ENCODE measurements around the gene SLC25A48.

SLC25A48 gene, protein sequence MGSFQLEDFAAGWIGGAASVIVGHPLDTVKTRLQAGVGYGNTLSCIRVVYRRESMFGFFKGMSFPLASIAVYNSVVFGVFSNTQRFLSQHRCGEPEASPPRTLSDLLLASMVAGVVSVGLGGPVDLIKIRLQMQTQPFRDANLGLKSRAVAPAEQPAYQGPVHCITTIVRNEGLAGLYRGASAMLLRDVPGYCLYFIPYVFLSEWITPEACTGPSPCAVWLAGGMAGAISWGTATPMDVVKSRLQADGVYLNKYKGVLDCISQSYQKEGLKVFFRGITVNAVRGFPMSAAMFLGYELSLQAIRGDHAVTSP

DNA sequence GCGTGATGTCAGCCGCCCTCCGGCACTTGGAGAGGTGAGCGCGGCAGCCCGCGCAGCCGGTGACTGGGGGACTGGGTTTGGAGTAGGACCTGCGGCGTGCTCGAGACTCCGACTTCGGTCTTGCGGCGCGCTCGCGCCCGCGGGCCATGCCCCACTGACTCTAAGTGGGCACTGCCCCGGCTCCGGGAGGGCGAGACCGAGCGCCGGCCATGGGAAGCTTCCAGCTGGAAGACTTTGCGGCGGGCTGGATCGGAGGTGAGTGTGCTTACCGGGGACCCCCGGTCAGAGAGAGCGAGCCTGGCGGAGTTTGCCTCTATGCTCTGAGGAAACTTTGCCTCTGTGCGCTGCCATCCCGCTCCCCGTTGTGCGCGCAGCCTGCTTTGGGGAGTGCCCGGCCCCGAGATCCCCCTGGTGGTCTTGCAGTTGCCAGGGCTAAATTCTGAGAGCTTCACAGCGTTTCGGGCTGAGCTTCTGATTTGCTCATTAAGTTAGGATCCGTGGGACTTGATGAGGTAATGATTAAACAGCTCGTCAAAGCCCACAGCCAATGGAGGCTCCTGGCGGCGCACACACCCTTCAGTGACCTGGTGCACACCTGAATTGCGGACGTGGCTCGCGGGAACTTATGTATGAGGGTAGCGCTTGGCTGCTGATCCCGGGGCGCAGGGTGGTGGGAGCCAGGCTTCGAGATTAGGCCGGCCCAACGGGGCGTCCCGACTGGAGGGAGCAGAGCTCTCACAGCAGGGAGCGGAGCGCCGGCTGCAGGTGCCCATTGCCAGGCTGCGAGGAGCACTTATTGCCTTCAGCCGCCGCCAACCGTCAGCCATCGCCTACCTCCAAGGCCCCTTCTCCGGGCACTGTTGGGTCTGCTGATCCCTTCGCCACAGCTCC, at the start of gene SLC25A48:
Gene SLC25A48 (plus strand): TSS at position 25 of the 891 bp plus-strand sequence. CDS start 185 bp downstream, at position 210.
- DNase-seq (ENCODE audit: low read depth in 2 of 3, low spot score in 2 of 3) = no peak

DNA sequence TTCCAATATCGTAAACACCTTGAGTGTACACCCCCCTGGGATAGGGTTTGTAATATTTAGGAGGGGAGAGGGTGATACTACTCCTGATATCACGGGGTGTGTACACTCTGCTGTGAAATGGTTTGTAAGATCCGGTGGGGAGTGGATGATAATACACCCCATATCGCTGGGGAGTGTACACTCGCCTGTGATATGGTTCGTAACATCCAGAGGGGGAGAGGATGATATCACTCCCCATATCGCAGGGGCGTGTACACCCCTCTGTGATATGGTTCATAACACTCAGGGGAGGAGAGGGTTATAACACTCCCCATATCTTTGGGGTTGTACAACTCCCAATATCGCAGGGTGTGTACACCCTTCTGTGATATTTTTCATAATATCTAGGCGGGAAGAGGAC, 33.8 kb upstream of the SLC25A48 start:
- no peak for DNase-seq (ENCODE audit: low read depth in 2 of 3, low spot score in 2 of 3)

- no peak for DNase-seq (ENCODE audit: low read depth in 2 of 3, low spot score in 2 of 3)
Measured at GRCh38 chr5:135810188-135810943, 24.1 kb upstream of the SLC25A48 start.

DNA sequence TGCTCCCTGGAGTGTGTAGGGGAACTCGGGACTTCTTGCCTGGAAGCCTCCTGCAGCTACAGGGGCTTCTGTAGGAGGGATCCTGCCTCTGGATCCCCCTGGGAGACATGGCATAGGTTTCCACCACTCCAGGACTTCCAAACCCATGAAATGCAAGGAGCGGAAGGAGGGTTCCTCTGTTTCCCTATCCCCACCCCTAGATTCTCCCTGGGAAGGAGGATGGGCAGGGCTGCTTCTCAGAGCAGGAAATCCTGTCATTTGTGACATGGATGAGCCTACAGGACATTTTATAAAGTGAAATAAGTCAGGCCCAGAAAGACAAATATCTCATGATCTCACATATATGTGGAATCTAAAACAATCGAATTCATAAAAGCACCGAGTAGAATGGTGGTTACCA, 23.5 kb upstream of the SLC25A48 start:
- no peak for DNase-seq (ENCODE audit: low read depth in 2 of 3, low spot score in 2 of 3)

DNA sequence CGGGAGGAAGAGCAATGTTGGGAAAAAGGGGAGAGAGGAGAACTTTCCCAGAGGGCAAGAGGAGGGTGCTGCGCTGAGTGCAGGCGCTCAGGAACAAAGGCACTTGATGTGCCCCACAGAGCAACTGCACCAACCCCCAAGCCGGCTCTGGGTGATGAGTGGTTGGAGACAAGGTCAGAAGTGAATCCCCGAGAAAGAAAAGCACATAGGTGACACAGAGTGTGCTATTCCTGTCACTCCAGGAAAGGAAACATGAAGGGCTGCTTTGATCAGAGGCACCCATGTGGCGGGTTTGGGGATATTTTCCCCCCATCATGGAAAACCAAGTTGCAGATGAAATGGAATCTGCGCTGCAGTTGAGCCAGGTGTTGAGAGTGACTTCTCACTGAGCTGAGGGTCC, 20.7 kb upstream of the SLC25A48 start:
- DNase-seq (ENCODE audit: low read depth in 2 of 3, low spot score in 2 of 3) = no peak

DNA sequence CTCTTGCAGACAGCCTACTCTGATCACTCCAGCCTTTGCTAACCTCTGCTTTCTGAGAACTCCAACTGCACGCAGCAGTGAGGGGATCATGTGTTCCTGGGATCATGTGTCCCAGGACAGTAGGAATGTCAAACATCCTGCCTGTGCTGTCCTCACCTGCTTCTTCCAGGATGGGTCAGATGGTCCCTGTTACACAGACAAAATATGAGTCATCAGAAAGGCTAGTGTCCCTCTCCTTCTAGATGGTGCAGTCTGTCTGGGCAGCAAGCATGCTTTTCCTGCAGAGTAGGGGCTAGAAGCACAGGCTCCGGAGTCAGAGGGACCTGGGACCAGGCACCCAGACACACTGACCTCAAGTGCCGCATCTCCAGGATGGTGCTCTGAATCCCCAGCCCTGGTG, 20.1 kb upstream of the SLC25A48 start:
- DNase-seq (ENCODE audit: low read depth in 2 of 3, low spot score in 2 of 3) = no peak

GRCh38 chr5:135814812-135815211, 19.7 kb upstream of the SLC25A48 start:
- DNase-seq (ENCODE audit: low read depth in 2 of 3, low spot score in 2 of 3) = no peak

DNA sequence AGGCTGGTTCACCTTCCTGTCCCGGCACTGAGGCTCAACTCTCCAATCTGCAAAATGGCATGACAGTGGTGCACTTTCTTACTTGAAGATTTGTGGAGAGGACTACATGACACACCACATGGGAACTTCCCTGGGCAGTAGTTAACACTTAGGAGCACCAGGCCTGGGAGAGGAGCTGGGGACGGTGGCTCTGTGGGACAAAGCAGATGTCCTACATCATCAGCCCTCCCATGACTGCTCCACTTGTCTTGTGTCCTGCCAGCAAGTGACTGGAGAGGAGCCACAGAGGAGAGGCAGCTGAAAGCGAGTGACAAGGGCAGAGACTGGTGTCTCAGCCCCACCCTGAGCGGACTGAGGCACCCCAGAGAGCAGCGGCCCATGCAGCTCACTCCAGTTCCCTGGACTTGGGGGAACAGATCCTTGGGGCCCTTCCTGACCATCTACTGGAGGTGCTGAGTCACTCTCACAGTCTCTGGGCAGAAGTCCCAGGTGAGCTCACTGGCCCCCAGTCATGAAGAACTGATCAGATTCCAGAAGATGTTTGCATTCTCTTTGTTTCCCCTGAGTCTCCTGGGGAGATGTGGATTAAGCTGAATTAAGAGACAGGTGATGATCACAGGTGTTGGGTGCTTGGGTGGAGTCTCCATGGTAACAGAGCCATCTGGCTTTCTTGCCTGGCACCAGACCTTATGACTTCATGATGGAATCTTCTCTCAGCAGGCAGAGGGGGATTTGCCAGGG, 13.2 kb upstream of the SLC25A48 start:
- DNase-seq (ENCODE audit: low read depth in 2 of 3, low spot score in 2 of 3) = no peak

DNA sequence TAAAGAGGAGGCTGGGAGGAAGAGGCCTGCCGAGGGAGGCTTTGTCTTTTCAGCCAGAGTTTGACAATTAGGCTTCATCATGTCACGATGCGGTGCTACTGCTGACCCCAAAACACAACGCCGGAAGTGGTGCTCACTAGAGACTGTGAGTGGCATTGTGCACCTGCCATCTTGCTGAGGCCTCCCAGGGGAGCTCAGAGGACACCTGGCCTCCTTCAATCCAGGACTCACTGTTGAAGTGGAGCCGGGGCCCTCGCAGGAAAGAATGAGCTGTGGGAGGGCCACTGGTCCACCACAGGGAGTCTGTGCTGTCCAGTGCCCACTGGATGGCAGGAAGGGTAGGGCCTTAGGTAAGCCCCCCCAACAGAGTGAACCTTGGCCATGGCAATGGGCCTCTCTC, 12.7 kb upstream of the SLC25A48 start:
- no peak for DNase-seq (ENCODE audit: low read depth in 2 of 3, low spot score in 2 of 3)

- no peak for DNase-seq (ENCODE audit: low read depth in 2 of 3, low spot score in 2 of 3)
Measured at GRCh38 chr5:135822286-135822685, 12.2 kb upstream of the SLC25A48 start.

DNA sequence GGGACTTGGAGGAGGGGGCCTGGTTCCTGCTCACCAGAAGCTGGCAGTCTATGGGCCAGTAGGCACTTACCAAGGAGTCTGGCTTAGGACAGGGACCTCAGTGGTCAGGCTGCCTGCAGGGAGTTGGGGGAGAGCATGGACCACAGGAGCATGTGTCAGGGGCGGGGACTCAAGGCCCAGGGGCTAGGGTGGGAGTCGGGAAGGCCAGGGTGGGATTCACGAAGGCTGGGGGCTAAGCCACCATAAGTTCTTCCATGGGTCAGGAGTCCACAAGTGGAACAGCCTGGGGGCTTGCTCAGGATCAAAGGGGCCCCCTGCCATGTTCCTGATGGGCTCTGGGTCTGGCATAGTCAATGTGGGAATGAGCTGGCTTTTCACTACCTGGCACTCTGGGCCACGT, 11.5 kb upstream of the SLC25A48 start:
- DNase-seq (ENCODE audit: low read depth in 2 of 3, low spot score in 2 of 3) = no peak

GRCh38 chr5:135823881-135824280, 10.6 kb upstream of the SLC25A48 start:
- no peak for DNase-seq (ENCODE audit: low read depth in 2 of 3, low spot score in 2 of 3)

DNA sequence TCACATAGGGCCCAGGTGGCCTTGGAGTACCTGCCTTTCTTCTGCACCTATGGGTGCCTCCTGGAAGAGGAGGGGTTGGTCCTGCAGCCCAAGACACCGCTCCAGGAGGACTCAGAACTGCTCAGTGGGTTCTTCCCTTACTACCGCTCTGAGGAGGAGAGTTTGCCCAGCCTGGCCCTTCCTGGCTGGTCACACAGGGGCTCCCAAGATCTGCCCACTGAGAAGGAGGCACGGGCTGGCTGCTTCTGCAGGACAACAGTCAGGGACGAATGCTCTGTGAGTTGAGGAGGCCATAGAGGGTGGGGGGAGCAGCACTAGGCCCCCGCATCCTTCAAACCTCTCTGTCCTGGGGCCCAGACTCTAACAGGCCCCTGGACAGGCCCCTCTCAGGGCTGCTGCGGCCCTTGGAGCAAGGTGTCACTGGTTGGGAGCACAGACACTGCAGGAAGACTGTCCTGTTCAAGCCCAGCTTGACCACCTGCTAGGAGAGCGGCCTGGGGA, 9.9 kb upstream of the SLC25A48 start:
- DNase-seq (ENCODE audit: low read depth in 2 of 3, low spot score in 2 of 3) = no peak

DNA sequence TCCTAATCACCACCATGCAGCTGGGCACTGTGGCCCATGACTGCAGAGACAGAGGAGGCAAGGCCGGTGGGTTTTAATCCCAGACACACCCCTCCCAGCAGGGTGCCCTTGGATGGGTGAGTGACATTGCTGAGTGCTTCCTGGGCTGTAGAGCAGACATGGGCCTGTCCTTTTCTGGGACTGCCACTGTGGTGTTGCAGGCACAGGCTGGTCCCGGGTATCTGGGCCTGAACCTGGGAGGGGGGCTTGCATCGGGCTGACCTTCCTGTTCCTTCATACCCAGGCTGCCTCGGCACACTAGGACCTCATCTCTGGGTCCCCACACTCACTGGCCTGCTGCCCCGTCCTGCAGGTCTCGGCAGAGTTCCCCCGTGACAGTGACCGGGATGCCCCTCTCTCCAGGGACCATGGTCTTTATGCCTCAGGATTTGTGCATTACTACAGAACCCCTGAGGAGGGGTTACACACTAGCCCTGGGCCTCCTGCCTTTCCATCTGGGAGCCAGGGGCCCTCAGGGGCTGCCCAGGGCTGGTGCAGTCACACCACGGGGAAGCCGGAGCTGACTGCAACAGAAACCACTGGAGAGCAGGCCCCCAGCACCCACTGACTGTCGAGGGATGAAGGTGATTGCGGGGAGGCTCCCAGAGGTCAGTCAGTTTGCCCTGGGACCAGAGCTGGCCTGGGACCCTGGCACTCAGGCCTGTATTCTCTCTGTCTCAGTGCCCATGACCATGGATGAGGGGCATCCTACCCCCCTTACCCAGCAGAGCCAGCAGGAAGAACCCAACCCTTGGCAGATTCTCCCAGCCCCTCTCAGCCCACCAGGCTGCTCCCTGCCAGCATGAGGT, 8.9 kb upstream of the SLC25A48 start:
- DNase-seq (ENCODE audit: low read depth in 2 of 3, low spot score in 2 of 3) = no peak

DNA sequence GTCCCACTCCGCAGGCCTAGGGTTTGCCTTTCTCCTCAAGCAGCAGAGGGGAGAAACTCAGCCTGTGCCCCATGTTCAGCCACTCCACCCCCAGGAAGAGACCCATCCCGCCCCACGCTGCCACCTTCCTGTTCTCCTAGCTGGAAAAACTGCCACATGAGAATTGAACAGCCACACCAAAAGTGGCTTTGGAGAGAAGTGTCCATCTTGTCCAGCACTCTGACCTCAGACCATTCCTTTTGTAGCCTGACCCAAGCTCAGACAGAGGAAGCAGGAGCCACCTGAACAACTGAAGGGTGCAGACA, 8.3 kb upstream of the SLC25A48 start:
- no peak for DNase-seq (ENCODE audit: low read depth in 2 of 3, low spot score in 2 of 3)

DNA sequence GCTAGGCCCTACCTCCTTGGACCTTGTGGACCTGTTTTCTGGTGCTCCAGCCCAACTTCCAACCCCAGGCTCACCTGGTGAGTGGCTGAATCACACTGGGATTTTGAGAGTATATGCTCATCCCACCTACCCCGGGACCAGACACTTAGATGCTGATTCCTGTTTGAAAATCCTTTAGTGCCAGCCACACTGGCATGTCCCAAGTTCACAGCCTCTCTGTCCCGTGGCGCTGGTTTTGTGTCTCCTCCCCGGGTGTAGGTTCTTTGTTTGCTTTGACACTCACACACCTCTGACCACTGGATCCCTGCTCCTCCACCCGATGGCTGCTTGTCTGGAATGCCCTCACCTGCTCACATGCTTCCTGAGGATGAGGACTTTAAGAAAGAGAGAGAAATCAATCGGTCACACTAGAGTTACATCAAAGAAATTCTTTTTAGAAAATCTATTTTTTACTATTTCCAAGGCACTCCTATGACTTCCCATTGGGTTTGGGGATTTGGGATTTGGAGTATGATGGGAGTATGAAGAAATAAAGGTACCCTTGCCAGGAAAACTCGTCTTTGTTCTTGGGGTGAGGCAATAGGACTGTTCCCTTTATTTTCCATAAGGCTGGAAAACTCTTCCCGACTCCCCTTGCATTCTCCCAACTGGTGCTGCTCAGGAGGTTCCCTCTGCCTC, 7.3 kb upstream of the SLC25A48 start:
- no peak for DNase-seq (ENCODE audit: low read depth in 2 of 3, low spot score in 2 of 3)

- DNase-seq (ENCODE audit: low read depth in 2 of 3, low spot score in 2 of 3) = no peak
Measured at GRCh38 chr5:135827965-135828781, 6.3 kb upstream of the SLC25A48 start.

DNA sequence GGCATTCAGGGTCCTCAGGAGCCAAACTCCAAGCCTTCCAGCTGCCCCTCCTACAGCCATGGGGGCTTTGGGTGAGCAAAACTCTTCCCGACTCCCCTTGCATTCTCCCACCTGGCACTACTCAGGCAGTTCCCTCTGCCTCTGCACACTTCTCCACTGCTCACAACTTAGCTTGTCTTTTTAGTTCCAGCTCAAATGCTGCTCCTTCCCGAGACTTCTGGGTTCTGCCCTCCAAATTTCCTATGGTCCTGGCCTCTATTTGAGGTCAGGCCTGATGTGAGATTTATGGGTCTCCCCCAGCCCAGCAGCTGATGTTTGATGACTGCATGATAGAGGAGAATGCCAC, 5.7 kb upstream of the SLC25A48 start:
- DNase-seq (ENCODE audit: low read depth in 2 of 3, low spot score in 2 of 3) = no peak

GRCh38 chr5:135829179-135829578, 5.3 kb upstream of the SLC25A48 start:
- no peak for DNase-seq (ENCODE audit: low read depth in 2 of 3, low spot score in 2 of 3)
